SKM-1 treated with dmso at 0.1 percent for 144 hours (cell line): ENCODE results near the gene KIF27.
"Not testable (repeated sequence)": the region's sequence is repeated elsewhere in the genome, so short reads cannot be mapped to it uniquely, and the experiment has no call there.

Experiments used
- DNase-seq: peaks from one replicate; lab custom pipeline; 2025; ENCODE audit not compliant: unreplicated experiment; lab: John Stamatoyannopoulos, UW

The KIF27 gene

DNA sequence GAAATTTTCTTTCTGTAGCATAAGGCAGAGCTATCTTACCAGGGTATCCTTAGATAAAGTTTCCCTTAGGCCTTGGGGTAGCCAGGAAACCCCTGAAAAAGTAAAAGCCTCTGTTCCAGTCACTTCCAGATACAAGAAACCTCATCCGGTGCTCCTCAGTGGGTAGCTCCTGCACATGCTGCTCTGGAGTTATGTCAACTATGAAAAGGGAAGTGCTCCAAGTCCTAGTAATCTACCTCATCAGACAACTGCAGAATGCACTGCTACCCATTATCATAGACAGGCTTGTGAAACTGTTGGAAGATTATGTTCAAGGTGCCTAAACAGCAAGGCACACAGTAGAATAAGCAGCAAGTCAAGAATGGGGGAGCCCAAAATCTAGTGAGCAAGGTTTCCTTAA lies 112.0 kb downstream of the KIF27 start:
- not testable (repeated sequence) for DNase-seq

GRCh38 chr9:83804454-83804853 lies 116.8 kb downstream of the KIF27 start:
- not testable (repeated sequence) for DNase-seq

GRCh38 chr9:83803941-83804340 lies 117.3 kb downstream of the KIF27 start:
- not testable (repeated sequence) for DNase-seq

DNA sequence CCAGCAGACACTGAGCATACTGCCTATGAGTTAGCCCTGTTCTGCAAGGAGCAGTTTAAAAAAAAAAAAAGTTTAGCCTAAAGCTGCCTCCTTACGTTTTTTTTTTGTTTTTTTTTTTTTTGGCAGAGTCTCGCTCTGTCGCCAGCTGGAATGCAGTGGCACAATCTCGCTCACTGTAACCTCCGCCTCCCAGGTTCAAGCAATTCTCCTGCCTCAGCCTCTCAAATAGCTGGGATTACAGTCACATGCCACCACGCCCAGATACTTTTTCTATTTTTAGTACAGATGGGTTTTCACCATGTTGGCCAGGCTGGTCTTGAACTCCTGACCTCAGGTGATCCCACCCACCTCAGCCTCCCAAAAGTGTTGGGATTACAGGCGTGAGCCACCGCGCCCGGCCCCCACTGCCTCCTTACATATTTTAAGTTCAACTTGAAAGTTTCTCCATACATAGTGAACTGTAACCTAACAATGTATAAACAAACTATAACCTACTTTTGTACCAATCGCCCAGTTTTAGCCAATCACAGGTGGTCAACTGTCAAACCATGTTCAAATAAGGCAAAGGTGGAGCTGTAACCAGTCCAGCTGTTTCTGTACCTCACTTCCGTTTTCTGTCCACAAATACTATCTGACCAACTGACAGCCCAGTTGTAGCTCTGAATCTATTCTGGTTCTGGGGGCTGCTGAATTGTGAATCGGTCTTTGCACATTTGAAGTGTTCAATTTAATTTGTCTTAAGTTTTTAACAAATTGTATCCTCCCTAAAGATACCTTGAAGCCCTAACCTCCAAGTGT lies 120.8 kb downstream of the KIF27 start:
- no peak for DNase-seq

DNA sequence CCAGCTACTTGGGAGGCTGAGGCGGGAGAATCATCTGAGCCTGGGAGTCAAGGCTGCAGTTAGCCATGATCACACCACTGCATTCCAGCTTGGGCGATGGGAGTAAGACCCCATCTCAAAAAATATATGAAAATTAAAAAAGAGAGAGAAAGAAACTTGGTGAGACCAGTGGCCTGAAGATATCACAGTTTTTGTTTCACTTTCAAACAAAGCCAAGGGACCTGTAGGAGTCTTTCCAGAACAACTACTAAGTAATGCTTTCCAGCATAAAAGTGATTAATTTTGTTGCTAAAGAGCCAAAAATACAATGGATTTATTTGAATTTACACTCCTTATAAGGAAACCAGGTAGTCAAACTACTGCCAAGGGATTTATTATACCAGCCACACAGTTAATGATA lies 127.2 kb downstream of the KIF27 start:
- DNase-seq = no peak

DNA sequence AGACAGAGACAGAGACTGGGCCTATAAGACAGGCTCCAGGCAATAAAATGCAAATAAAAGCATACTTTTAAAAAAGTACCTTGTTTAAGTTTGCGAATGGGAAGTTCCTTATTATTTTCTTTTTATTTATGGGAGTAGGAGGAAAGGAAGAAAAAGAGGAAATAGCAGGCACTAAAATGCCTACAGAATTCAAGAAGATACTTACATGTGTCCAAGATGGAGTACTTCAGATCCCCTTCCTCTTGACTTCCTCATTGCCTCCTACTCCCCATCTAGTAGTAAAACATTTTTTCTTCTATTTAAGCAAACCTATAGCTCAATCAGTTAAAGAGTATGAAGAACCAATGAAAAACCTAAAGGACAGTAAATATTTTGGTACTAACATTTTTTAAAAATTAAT lies 128.5 kb downstream of the KIF27 start:
- no peak for DNase-seq
